AG09309 (cell line): ENCODE measurements around the gene BBLN.

Experiments
- DNase-seq: peaks from one replicate; pipeline ENCODE4 v3.0.0-alpha.2; 2010; ENCODE audit warnings: low read depth
- H3K4me3 ChIP-seq: 2 replicates; pipeline ENCODE4 v1.5.1; 2011; ENCODE audit warnings: mild to moderate bottlenecking, low read depth, low read length, moderate library complexity; ENCODE audit not compliant: control insufficient read depth
- CTCF ChIP-seq: IDR thresholded peaks from 2 replicates; pipeline ENCODE4 v1.5.1; 2011; ENCODE audit warnings: mild to moderate bottlenecking, low read depth, low read length, inconsistent platforms; ENCODE audit not compliant: insufficient read depth, control insufficient read depth; ENCODE audit errors: missing control alignments

Gene BBLN

DNA sequence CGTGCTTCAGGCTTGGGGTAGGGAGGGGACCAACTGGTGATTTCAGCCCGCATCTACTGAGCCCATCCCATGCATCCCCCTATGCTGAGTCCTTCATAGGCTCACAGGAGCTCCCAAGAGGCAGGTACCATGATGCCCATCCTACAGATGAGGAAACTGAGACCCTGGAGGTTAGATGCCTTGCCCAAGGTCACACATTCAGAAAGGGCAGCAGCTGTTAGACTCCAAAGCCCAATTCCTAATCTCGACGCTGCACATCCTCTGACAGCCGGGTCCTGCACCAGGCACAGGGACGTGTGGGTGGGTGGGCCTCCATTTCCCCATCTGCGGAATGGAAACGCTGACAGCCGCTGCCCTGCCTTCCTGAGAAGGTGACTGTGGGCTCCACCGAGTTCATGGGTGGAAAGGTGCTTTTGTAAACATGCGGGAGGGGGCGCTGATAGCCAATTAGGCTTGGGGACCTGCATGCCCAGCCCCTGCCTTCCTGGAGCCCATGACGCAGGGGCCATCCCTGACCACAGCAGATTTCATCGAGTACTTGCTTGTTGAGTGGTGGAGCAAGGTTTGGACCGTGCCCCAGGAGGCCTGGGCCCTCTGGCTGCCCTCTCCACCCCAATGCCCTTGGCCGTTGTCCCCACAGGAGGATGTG, 45.4 kb downstream of the BBLN start:
- DNase-seq, result no peak
- no peak for TF ChIP-seq CTCF
- no peak overlapping the region for H3K4me3 ChIP-seq

GRCh38 chr9:128206484-128206883, 46.4 kb downstream of the BBLN start:
- no peak for TF ChIP-seq CTCF

DNA sequence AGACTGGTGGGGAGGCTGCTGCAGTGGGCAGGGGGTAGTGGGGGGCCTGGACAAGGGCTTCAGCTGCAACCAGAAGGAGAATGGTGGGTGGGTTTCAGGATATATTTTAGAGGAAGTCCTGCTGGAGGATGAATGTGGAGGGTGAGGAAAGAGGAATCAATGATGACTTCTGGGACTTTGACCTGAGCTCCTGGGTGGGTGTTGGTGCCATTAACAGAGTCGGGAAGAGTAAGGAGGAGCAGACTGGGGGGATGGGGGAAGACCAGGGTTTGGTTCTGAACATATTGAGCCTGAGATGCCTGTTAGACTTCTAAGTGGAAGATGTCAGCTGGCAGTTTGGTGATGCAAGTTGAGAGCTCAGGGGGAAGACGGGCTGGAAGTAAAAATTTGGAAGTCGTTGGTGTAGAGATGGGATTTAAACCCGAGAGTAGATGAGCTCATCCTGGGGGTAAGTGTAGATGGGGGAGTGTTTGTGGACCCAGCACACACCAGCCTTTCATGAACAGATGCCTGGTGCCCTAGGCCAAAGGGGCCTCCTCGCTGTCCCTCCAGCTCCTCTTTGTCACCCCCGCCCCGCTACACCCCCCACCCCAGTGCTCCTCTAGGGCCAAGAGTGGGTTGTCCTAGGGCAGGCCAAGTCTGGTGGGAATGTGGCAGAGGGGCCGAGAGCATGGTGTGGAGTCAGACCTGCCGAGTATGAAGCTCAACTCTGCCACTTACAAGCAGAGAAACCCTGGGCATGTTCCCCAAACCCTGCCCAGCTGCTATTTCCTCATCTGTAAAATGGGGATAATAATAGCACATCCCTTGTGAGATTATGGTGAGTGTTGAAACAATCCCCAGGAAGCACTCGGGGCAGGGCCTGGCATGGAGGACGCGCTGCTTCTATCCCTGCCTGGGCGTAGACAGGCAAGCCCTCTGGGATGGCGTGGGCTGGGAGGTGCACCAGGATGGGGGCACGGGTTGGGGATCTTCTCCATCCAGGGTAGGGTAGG, 47.1 kb downstream of the BBLN start:
- no peak for TF ChIP-seq CTCF
- no peak overlapping the region for H3K4me3 ChIP-seq
- DNase-seq, result no peak

More at GRCh38 chr9:128206484-128206883, 46.4 kb downstream of the BBLN start:
- no peak for DNase-seq
- H3K4me3 ChIP-seq, result no peak overlapping the region

- H3K4me3 ChIP-seq, result no peak overlapping the region
- DNase-seq, result no peak
- no peak for TF ChIP-seq CTCF
These were observed 48.3 kb downstream of the BBLN start for GRCh38 chr9:128208386-128208785.

DNA sequence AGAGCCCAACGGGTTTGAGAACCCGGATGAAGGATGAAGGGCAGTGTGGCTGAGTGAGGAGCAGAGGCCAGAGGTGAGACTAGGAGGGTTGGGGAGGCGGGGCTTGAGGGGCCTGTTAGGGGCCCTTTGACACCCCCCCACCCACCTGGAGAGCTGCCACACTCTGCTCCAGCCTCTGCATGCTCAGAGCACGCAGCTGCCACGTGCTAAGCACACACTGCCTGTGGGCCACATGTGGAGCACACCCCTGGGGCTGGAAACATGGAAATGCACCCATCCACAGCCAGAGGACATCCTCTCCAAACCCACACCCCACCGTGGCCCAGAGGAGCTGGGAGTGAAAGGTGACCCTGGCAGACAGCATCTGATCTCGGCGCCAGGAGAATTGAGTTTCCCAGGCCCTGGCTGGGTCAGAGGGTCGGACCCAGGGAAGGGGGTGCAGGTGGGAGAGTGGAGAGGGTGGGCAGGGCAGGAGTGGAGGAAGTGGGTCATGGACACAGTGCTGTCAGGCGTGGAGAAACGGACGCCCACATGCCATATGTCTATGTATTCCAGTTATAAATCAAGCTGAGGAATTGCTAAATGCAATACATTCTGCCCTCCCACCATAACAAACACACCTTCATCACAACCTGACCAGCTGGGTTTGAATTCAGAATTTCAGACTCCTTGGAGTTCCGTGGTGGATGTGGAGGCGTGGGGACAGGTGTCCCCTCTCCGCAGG, 49.0 kb downstream of the BBLN start:
- TF ChIP-seq CTCF, result no peak

GRCh38 chr9:128211186-128211980, 51.3 kb downstream of the BBLN start:
- H3K4me3 ChIP-seq, result no peak overlapping the region
- DNase-seq, result no peak
- TF ChIP-seq CTCF, result no peak

More for the DNA sequence above, 49.0 kb downstream of the BBLN start:
- no peak overlapping the region for H3K4me3 ChIP-seq
- DNase-seq, result no peak
